ENCODE results near the gene CST9. TPM values are rescaled to one million over a fixed set of nuclear protein-coding genes. Genes with fewer than 3 reads are reported as not detected.

Gene CST9
- total RNA-seq, 2 experiments from 2014 or later, result not detected

- CTCF ChIA-PET, result no interaction called here
These were observed 51.3 kb downstream of the CST9 start for GRCh38 chr20:23554401-23554800.

More at GRCh38 chr20:23554401-23554800, 51.3 kb downstream of the CST9 start:
- Mint-ChIP-seq H3K4me3 (no peak overlapping the region), H3K4me1 (no peaks in the 10 kb centered on the region), H3K27me3 (peaks cover 22% of the 10 kb centered on the region), H3K36me3 (ENCODE audit: low read depth) (no peaks in the 10 kb centered on the region), H3K9me3 (no peaks in the 10 kb centered on the region), H3K27ac (no peak overlapping the region)
- DNase-seq, result no peak
- POLR2A ChIA-PET, result no interaction called here

Other genes with a start within 250 kb of the CST9 start
- 10 to 100 TPM; 12.3 to 15.5 TPM for gene GZF1, start 243.7 kb downstream of the CST9 start, total RNA-seq
- 10 to 100 TPM; 14.9 to 15.4 TPM for gene NAPB, start 184.4 kb downstream of the CST9 start, total RNA-seq
- not detected for gene CSTL1, start 166.2 kb downstream of the CST9 start, total RNA-seq
- not detected for gene CST11, start 153.0 kb downstream of the CST9 start, total RNA-seq
- gene CST8, start 114.8 kb downstream of the CST9 start, total RNA-seq, result not detected
- not detected for gene CST9L, start 37.4 kb downstream of the CST9 start, total RNA-seq
- gene CST3, start 32.0 kb upstream of the CST9 start, total RNA-seq, result 1 to 10 TPM; 1.6 to 2.1 TPM
- not detected for gene CST4, start 83.1 kb upstream of the CST9 start, total RNA-seq
- gene CST1, start 145.0 kb upstream of the CST9 start, total RNA-seq, result not detected
- gene CST2, start 220.8 kb upstream of the CST9 start, total RNA-seq, result not detected

Data from activated CD4-positive, alpha-beta T cell treated with anti-CD3 and anti-CD28 coated beads, Interleukin-2, amount 10 ng/mL, durations not matched to agents 7 days and 5 days (primary cell).